HepG2 (cell line): ENCODE results near the gene KRT38. TPM values are rescaled to one million over a fixed set of nuclear protein-coding genes. Genes with fewer than 3 reads are reported as not detected.

Experiments used
- ATAC-seq: fragments of 200-7000 bp; cut with Tn5 transposase; 3 replicates; pipeline ENCODE4 v1.9.1; 2020; ENCODE audit warnings: mild to moderate bottlenecking, moderate library complexity
- BruUV-seq: library from RNA; stranded (reverse); fragments of 400-500 nt; replicated peaks from 2 replicates; lab custom pipeline; 2021; lab: Mats Ljungman, UMichigan
- CTCF ChIA-PET: fragments of 300-600 bp; formaldehyde crosslinking; extraction: SDS; loops from one replicate; lab custom pipeline; 2021; ENCODE audit warnings: low total read pairs, inconsistent platforms, low intra/inter-chr PET ratio; lab: Yijun Ruan, JAX
- POLR2A ChIA-PET: fragments of 350-600 bp; sonication (Branson Sonifier 250); formaldehyde crosslinking; loops from one replicate; lab custom pipeline; 2020; ENCODE audit warnings: antibody characterized with exemption, inconsistent platforms; lab: Yijun Ruan, JAX
- DNase-seq: peaks from one replicate; pipeline ENCODE4 v3.0.0-alpha.2; 2015; ENCODE audit warnings: low spot score
- FAIRE-seq: peaks from 3 replicates; lab custom pipeline; 2011; peaks lifted over from hg19 to GRCh38; lab: Jason Lieb, UNC
- H2AFZ ChIP-seq: one replicate; pipeline ENCODE4 v1.6.1; 2011; ENCODE audit warnings: low read length, inconsistent platforms
- H3K27ac ChIP-seq: fragments of 300-600 bp; 3 replicates; pipeline ENCODE4 v1.8.0; 2011; ENCODE audit warnings: mixed run types, mild to moderate bottlenecking, mixed read lengths, low read length, inconsistent platforms; ENCODE audit not compliant: insufficient read depth; ENCODE audit errors: extremely low read length
- H3K27me3 ChIP-seq, 2 experiments: fragments of 200-600 bp in 1 of 2; 2 replicates in 1 of 2; 3 replicates in 1 of 2; pipeline versions ENCODE4 v1.6.0 to v1.8.0; 2011; ENCODE audit warnings: low read length in 2 of 2, mild to moderate bottlenecking in 2 of 2, moderate library complexity in 2 of 2, inconsistent platforms in 1 of 2; ENCODE audit not compliant: insufficient read depth in 2 of 2, control insufficient read depth in 1 of 2
- H3K36me3 ChIP-seq, 2 experiments: fragments of 200-600 bp in 1 of 2; replicated peaks in 1 of 2; 2 replicates in 1 of 2; 3 replicates in 1 of 2; pipeline versions ENCODE4 v1.5.1 to v1.8.0; 2011; ENCODE audit warnings: low read length in 2 of 2, inconsistent platforms in 1 of 2; ENCODE audit not compliant: insufficient read depth in 2 of 2, control insufficient read depth in 1 of 2
- H3K4me1 ChIP-seq: 2 replicates; pipeline ENCODE4 v1.5.1; 2012; ENCODE audit warnings: low read length, inconsistent platforms; ENCODE audit not compliant: insufficient read depth
- H3K4me2 ChIP-seq: 2 replicates; pipeline ENCODE4 v1.6.0; 2011; ENCODE audit warnings: low read depth, low read length, inconsistent platforms
- H3K4me3 ChIP-seq, 3 experiments: fragments of 200-600 bp in 1 of 3; sonication (generic), shearing (Covaris generic) in 1 of 3; replicated peaks in 1 of 3; 2 replicates each; pipeline ENCODE4 v1.5.1; 2011 to 2016; ENCODE audit warnings: low read length in 3 of 3, inconsistent platforms in 2 of 3, low read depth in 2 of 3, mild to moderate bottlenecking in 2 of 3, control low read depth in 1 of 3, mixed read lengths in 1 of 3; ENCODE audit not compliant: insufficient read depth in 1 of 3
- H3K79me2 ChIP-seq: one replicate; pipeline ENCODE4 v1.6.1; 2011; ENCODE audit warnings: low read length, inconsistent platforms; ENCODE audit not compliant: insufficient read depth
- H3K9ac ChIP-seq: 2 replicates; pipeline ENCODE4 v1.6.0; 2011; ENCODE audit warnings: mild to moderate bottlenecking, low read depth, low read length, inconsistent platforms; ENCODE audit not compliant: insufficient read depth
- H3K9me3 ChIP-seq: 2 replicates; pipeline ENCODE4 v1.5.1; 2012; ENCODE audit warnings: mild to moderate bottlenecking, low read length
- H4K20me1 ChIP-seq: 2 replicates; pipeline ENCODE4 v1.6.0; 2011; ENCODE audit warnings: inconsistent platforms, mild to moderate bottlenecking, low read length, moderate library complexity; ENCODE audit not compliant: insufficient read depth
- ARNT2 ChIP-seq: sonication (generic); formaldehyde crosslinking; IDR thresholded peaks from 2 replicates; pipeline ENCODE4 v1.8.0; 2022; ENCODE audit warnings: mild to moderate bottlenecking, low read depth, missing genetic modification reagents, moderate library complexity
- EP300 ChIP-seq, 3 experiments: sonication (generic) in 1 of 3; formaldehyde crosslinking in 1 of 3; IDR thresholded peaks; 2 replicates each; pipeline versions ENCODE4 v1.5.1 to v1.6.1; 2011 to 2020; ENCODE audit warnings: low read depth in 2 of 3, low read length in 2 of 3, borderline replicate concordance in 1 of 3, improper control_type of control experiment in 1 of 3, mild to moderate bottlenecking in 1 of 3, missing genetic modification reagents in 1 of 3, moderate library complexity in 1 of 3
- MLX ChIP-seq: IDR thresholded peaks from 2 replicates; pipeline ENCODE4 v1.6.1; 2016
- RAD21 ChIP-seq: fragments of 450-650 bp; formaldehyde crosslinking; IDR thresholded peaks from 2 replicates; pipeline ENCODE4 v1.5.0; 2020; ENCODE audit warnings: mild to moderate bottlenecking
- TARDBP ChIP-seq: sonication (generic); formaldehyde crosslinking; IDR thresholded peaks from 2 replicates; pipeline ENCODE4 v1.8.0; 2022; ENCODE audit warnings: mild to moderate bottlenecking, missing genetic modification reagents
- ZFP62 ChIP-seq: sonication (generic); formaldehyde crosslinking; IDR thresholded peaks from 2 replicates; pipeline ENCODE4 v1.4.0; 2020; ENCODE audit warnings: missing genetic modification reagents
- ZNF251 ChIP-seq: sonication (generic); formaldehyde crosslinking; IDR thresholded peaks from 2 replicates; pipeline ENCODE4 v1.9.0; 2021; ENCODE audit warnings: mild to moderate bottlenecking, missing genetic modification reagents
- ZNF577 ChIP-seq: sonication (generic); formaldehyde crosslinking; IDR thresholded peaks from 2 replicates; pipeline ENCODE4 v1.4.0; 2020; ENCODE audit warnings: mild to moderate bottlenecking, low read depth, missing genetic modification reagents, borderline replicate concordance
- ZNF746 ChIP-seq: sonication (generic); formaldehyde crosslinking; IDR thresholded peaks from 2 replicates; pipeline ENCODE4 v1.8.0; 2022; ENCODE audit warnings: mild to moderate bottlenecking, missing genetic modification reagents
- WGBS: methylation state at CpG from one replicate; pipeline ENCODE4 v1.1.6; 2017; ENCODE audit warnings: low lambda C conversion rate; 5-methylcytosine and 5-hydroxymethylcytosine counted together
- in situ Hi-C: cut with HindIII; loops from 2 replicates; pipeline ENCODE4 v1.10.0; 2017; ENCODE audit warnings: low pct_unique_long_range_greater_than_20kb; ENCODE audit not compliant: extremely low pct_ligation_motif_present
- intact Hi-C: fragments of 100-400 bp; cut with micrococcal nuclease; formaldehyde crosslinking; loops from one replicate; pipeline ENCODE4 v1.10.0; 2022; ENCODE audit not compliant: unreplicated experiment
- polyA plus RNA-seq, 8 experiments: library from polyadenylated mRNA; depleted of rRNA in 3 of 8; stranded (reverse) in 7 of 8; unstranded in 1 of 8; fragments of >200 nt; fragmentation: Illumina TruSeq in 4 of 8; extraction: Trizol in 4 of 8; gene quantifications; 2 replicates each; pipeline versions ENCODE4 v1.2.1 to v1.2.3, GENCODE V29; 2011 to 2016; ENCODE audit warnings: low read depth in 4 of 8, missing spikeins in 1 of 8, mixed read lengths in 1 of 8; ENCODE audit not compliant: insufficient read depth in 1 of 8
- total RNA-seq, 5 experiments: library from RNA; depleted of rRNA; stranded (reverse); fragments of >200 nt; fragmentation: Illumina TruSeq; extraction: Trizol; gene quantifications; 2 replicates each; pipeline ENCODE4 v1.2.3, GENCODE V29; 2016; ENCODE audit warnings: low read depth in 1 of 5
- TF ChIP-seq, protein P1 (sequence below): sonication (generic); formaldehyde crosslinking; IDR thresholded peaks from 2 replicates; pipeline ENCODE4 v1.5.0; 2020; ENCODE audit warnings: mild to moderate bottlenecking, missing genetic modification reagents

Gene KRT38
- total and polyA plus RNA-seq, 2 of the 13 experiments (the other 11 are each of a cell fraction or from before 2014, with no cell fraction given) = not detected

- intact Hi-C loops (no loop called here), in situ Hi-C loops (no loop called here)
- Histone ChIP-seq H3K36me3 (no peaks in the 10 kb centered on the region), H3K27me3 (peaks cover 2 to 14% of the 10 kb centered on the region in 2 experiments; a peak in 3 of 5 replicates), H3K4me1 (no peaks in the 10 kb centered on the region), H4K20me1 (no peaks in the 10 kb centered on the region), H3K4me2 (no peak overlapping the region), H3K27ac (no peak overlapping the region), H3K79me2 (no peaks in the 10 kb centered on the region), H3K4me3 (no peak overlapping the region), H3K9me3 (no peaks in the 10 kb centered on the region), H3K9ac (no peak overlapping the region), H2AFZ (no peak overlapping the region)
- BruUV-seq = no TSS peak
- ATAC-seq (no peak), DNase-seq (no peak), FAIRE-seq (no peak)
- WGBS = 29% methylated on average over 5 of the region's 5 CpGs
- TF ChIP-seq MLX (CRISPR knock-in tag) (no peak), ZFP62 (CRISPR knock-in tag) (no peak), EP300 (IDR thresholded peaks at IDR 0.05; ENCODE audit: low read depth in 2 of 2, low read length in 2 of 2) (no peak), EP300 (CRISPR knock-in tag; IDR thresholded peaks at IDR 0.05; ENCODE audit: borderline replicate concordance) (no peak), ZNF746 (CRISPR knock-in tag) (no peak), ZNF251 (CRISPR knock-in tag) (no peak), TARDBP (no peak), RAD21 (CRISPR knock-in tag) (no peak), ARNT2 (no peak), ZNF577 (CRISPR knock-in tag) (no peak)
- TF ChIP-seq, protein P1, sequence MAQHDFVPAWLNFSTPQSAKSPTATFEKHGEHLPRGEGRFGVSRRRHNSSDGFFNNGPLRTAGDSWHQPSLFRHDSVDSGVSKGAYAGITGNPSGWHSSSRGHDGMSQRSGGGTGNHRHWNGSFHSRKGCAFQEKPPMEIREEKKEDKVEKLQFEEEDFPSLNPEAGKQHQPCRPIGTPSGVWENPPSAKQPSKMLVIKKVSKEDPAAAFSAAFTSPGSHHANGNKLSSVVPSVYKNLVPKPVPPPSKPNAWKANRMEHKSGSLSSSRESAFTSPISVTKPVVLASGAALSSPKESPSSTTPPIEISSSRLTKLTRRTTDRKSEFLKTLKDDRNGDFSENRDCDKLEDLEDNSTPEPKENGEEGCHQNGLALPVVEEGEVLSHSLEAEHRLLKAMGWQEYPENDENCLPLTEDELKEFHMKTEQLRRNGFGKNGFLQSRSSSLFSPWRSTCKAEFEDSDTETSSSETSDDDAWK (CRISPR knock-in tag) = no peak
- CTCF ChIA-PET = no interaction called here
- POLR2A ChIA-PET = no interaction called here
Observed at GRCh38 chr17:41393294-41393693, 47.5 kb downstream of the KRT38 start.
